T-helper 2 cell treated with Interferon-gamma antibody and Interleukin-4, amounts not matched to agents 5 μg/mL and 100 μg/mL, for 36 hours (primary cell): ENCODE measurements around the gene CTIF.
"Not testable (repeated sequence)": the region's sequence is repeated elsewhere in the genome, so short reads cannot be mapped to it uniquely, and the experiment has no call there.

Experiments
- DNase-seq: peaks from one replicate; pipeline ENCODE4 v3.0.0; 2021; ENCODE audit warnings: low spot score
- H3K27ac Mint-ChIP-seq: one replicate; pipeline ENCODE4 v1.8.0; 2021; ENCODE audit warnings: mild to moderate bottlenecking, mixed read lengths
- H3K27me3 Mint-ChIP-seq: one replicate; pipeline ENCODE4 v1.8.0; 2021; ENCODE audit warnings: low read depth, mixed read lengths
- H3K36me3 Mint-ChIP-seq: one replicate; pipeline ENCODE4 v1.8.0; 2021; ENCODE audit warnings: low read depth, mixed read lengths
- H3K4me1 Mint-ChIP-seq: one replicate; pipeline ENCODE4 v1.8.0; 2021; ENCODE audit warnings: low read depth, mixed read lengths
- H3K4me3 Mint-ChIP-seq: one replicate; pipeline ENCODE4 v1.8.0; 2022; ENCODE audit warnings: mild to moderate bottlenecking, moderate library complexity, mixed read lengths
- H3K9me3 Mint-ChIP-seq: one replicate; pipeline ENCODE4 v1.8.0; 2021; ENCODE audit warnings: mixed read lengths

CTIF gene

GRCh38 chr18:48803951-48804855 is 265.4 kb downstream of the CTIF start:
- Mint-ChIP-seq H3K4me3 (no peak overlapping the region), H3K4me1 (peaks cover 34% of the 10 kb centered on the region), H3K36me3 (no peaks in the 10 kb centered on the region), H3K9me3 (no peaks in the 10 kb centered on the region), H3K27me3 (peaks cover under 1% of the 10 kb centered on the region), H3K27ac (no peak overlapping the region)
- DNase-seq, result no peak

- no peak overlapping the region for H3K27ac Mint-ChIP-seq
- no peak overlapping the region for H3K4me3 Mint-ChIP-seq
- no peak for DNase-seq
- H3K4me1 Mint-ChIP-seq, result peaks cover 34% of the 10 kb centered on the region
- peaks cover 2% of the 10 kb centered on the region for H3K27me3 Mint-ChIP-seq
- H3K36me3 Mint-ChIP-seq, result no peaks in the 10 kb centered on the region
- no peaks in the 10 kb centered on the region for H3K9me3 Mint-ChIP-seq
Observed at GRCh38 chr18:48804856-48805610, 266.2 kb downstream of the CTIF start.

- no peak for DNase-seq
- Mint-ChIP-seq H3K4me1 (peaks cover 34% of the 10 kb centered on the region), H3K27me3 (peaks cover 4% of the 10 kb centered on the region), H3K27ac (no peak overlapping the region), H3K36me3 (no peaks in the 10 kb centered on the region), H3K4me3 (no peak overlapping the region), H3K9me3 (no peaks in the 10 kb centered on the region)
Observed at GRCh38 chr18:48805826-48806535, 267.1 kb downstream of the CTIF start.

DNA sequence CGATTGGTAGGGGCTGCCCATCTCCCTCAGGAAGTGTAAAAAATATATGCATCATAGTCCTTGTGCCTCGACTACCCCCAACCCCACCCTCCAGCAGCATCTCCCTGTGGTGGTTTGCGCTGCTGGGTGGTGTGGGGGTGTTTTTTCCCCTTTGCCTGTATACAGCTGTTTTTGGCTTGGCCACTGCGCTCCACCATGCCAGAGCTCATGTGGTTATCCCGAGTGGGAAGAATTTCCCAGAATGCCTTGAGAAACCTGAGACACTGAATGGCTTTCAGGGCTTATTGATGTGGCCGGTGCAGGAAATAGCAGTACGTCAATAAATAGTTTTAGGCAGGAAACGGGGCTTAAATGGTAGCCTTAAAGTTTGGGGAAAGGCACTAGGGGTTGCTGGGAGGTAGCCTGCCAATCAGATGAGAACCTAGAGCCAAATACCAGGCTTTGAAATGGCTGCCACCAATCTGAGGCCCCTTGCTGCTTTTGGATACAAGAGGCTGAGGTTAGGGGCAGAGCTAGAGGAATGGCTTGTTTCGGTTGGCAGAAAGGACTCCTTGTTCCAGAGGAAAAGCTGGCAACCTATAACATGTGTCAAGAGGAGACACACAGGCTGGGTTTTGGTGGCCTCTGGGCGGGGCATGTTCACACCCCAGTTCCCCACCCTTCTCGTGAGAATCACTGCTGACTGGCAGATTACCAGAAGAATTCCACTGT is 267.9 kb downstream of the CTIF start:
- Mint-ChIP-seq H3K27ac (peak overlapping the region; percentile 54), H3K9me3 (no peaks in the 10 kb centered on the region), H3K4me1 (peaks cover 29% of the 10 kb centered on the region), H3K4me3 (peak overlapping the region; percentile 24), H3K36me3 (no peaks in the 10 kb centered on the region), H3K27me3 (peaks cover 4% of the 10 kb centered on the region)
- DNase-seq, result no peak

- Mint-ChIP-seq H3K4me3 (no peak overlapping the region), H3K4me1 (peaks cover 29% of the 10 kb centered on the region), H3K27me3 (peaks cover 4% of the 10 kb centered on the region), H3K36me3 (no peaks in the 10 kb centered on the region), H3K9me3 (no peaks in the 10 kb centered on the region), H3K27ac (no peak overlapping the region)
- no peak for DNase-seq
Observed at GRCh38 chr18:48808476-48808875, 269.6 kb downstream of the CTIF start.

DNA sequence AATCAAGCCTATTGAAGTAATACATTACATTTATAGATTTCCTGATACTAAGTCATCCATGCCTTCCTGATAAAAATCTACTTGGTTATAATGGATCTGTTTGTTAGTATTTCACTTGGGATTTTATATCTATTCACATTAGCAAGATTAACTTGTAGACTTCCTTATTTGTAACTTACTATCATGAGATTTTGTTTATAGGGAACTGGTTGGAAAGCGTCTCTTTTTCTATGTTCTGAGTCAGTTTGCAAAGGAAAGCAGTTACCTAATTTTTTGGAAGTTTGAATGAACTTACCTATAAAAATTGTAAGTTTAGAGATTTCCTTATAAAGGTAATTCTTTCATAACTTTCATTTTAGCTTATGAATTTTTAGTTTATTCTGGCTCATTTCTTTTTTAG is 270.5 kb downstream of the CTIF start:
- H3K4me3 Mint-ChIP-seq, result no peak overlapping the region
- no peaks in the 10 kb centered on the region for H3K9me3 Mint-ChIP-seq
- no peak for DNase-seq
- H3K4me1 Mint-ChIP-seq, result peaks cover 38% of the 10 kb centered on the region
- H3K36me3 Mint-ChIP-seq, result no peaks in the 10 kb centered on the region
- no peak overlapping the region for H3K27ac Mint-ChIP-seq
- H3K27me3 Mint-ChIP-seq, result peaks cover 4% of the 10 kb centered on the region

DNA sequence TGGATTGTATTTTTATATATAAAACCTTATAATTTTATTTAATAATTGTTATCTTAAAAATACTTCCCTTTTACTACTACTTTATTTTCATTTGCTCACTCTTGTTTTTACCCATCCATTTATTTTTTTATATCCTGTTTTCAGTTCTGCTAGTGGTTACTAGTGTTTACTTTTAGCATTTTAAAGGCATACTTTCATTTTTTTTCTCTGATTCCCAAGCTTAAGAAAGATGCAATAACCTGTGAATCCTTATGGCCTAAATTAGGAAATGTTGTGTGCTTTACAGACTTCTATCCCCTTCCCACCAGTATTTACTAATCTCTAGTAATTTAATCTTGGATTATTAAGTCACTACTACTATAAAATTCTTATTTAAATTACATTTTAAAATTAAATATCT is 272.0 kb downstream of the CTIF start:
- H3K4me3 Mint-ChIP-seq, result no peak overlapping the region
- H3K36me3 Mint-ChIP-seq, result no peaks in the 10 kb centered on the region
- peaks cover 48% of the 10 kb centered on the region for H3K4me1 Mint-ChIP-seq
- H3K9me3 Mint-ChIP-seq, result no peaks in the 10 kb centered on the region
- DNase-seq, result no peak
- H3K27me3 Mint-ChIP-seq, result peaks cover 4% of the 10 kb centered on the region
- no peak overlapping the region for H3K27ac Mint-ChIP-seq

- H3K4me1 Mint-ChIP-seq, result peaks cover 46% of the 10 kb centered on the region
- no peaks in the 10 kb centered on the region for H3K9me3 Mint-ChIP-seq
- H3K36me3 Mint-ChIP-seq, result no peaks in the 10 kb centered on the region
- DNase-seq, result no peak
- peaks cover 4% of the 10 kb centered on the region for H3K27me3 Mint-ChIP-seq
- no peak overlapping the region for H3K4me3 Mint-ChIP-seq
- no peak overlapping the region for H3K27ac Mint-ChIP-seq
Observed at GRCh38 chr18:48811401-48811800, 272.6 kb downstream of the CTIF start.

GRCh38 chr18:48811977-48812451 is 273.2 kb downstream of the CTIF start:
- not testable (repeated sequence) for H3K36me3 Mint-ChIP-seq, H3K27me3 Mint-ChIP-seq, DNase-seq, H3K9me3 Mint-ChIP-seq, H3K27ac Mint-ChIP-seq, H3K4me3 Mint-ChIP-seq
- H3K4me1 Mint-ChIP-seq, result peaks cover 40% of the 10 kb centered on the region

- H3K4me3 Mint-ChIP-seq, result no peak overlapping the region
- no peaks in the 10 kb centered on the region for H3K9me3 Mint-ChIP-seq
- peaks cover 4% of the 10 kb centered on the region for H3K27me3 Mint-ChIP-seq
- peaks cover 35% of the 10 kb centered on the region for H3K4me1 Mint-ChIP-seq
- DNase-seq, result no peak
- H3K36me3 Mint-ChIP-seq, result no peaks in the 10 kb centered on the region
- peak overlapping the region; percentile 92 for H3K27ac Mint-ChIP-seq
Observed at GRCh38 chr18:48813321-48813720, 274.5 kb downstream of the CTIF start.

GRCh38 chr18:48813833-48814489 is 275.1 kb downstream of the CTIF start:
- H3K4me3 Mint-ChIP-seq, result peak overlapping the region; percentile 57
- H3K9me3 Mint-ChIP-seq, result no peaks in the 10 kb centered on the region
- no peak for DNase-seq
- H3K27ac Mint-ChIP-seq, result peak overlapping the region; percentile 92
- H3K4me1 Mint-ChIP-seq, result peaks cover 31% of the 10 kb centered on the region
- H3K27me3 Mint-ChIP-seq, result peaks cover 4% of the 10 kb centered on the region
- H3K36me3 Mint-ChIP-seq, result no peaks in the 10 kb centered on the region

DNA sequence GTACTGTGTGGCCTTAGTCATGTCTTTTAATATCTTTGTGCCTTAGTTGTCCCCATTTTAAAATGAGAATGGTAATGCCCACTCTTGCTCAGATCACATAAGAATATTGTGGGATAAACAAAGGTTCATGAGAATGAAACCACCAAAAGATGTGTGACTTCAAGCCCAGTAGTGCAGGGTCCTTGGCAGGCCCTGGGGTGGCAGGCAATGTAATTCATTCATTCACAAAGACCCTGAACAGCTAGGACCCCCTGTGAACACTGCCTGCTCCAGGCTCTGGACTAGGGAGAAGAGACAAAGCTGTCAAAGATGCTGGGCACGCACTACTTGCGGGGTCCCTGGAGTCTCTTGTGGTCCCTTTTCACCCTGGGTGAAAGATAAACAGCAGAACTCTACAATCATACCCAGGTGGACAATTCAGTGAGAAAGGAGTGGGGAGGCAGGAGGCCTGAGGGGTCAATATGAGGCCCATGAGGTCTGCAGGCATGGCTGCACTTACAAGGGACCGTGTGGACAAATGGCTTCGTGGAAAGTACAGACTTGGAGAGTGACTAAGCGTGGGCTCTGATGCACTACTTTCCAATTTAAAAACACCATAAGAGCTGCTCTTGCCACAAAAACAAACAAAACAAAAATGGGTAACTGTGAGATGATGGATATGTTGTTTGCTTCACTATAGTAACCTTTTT is 275.8 kb downstream of the CTIF start:
- Mint-ChIP-seq H3K27me3 (peaks cover 2% of the 10 kb centered on the region), H3K36me3 (no peaks in the 10 kb centered on the region), H3K4me3 (peak overlapping the region; percentile 57), H3K9me3 (no peaks in the 10 kb centered on the region), H3K27ac (peak overlapping the region; percentile 92), H3K4me1 (peaks cover 31% of the 10 kb centered on the region)
- peak; percentile 42 for DNase-seq
